ENCODE measurements around the gene ARPC2. TPM values are rescaled to one million over a fixed set of nuclear protein-coding genes. Genes with fewer than 3 reads are reported as not detected.
A peak's percentile ranks its signal among the peaks of the same experiment; 100 is the strongest.

The ARPC2 gene
- total RNA-seq, 1 experiment from 2014 or later, result 187 TPM

DNA sequence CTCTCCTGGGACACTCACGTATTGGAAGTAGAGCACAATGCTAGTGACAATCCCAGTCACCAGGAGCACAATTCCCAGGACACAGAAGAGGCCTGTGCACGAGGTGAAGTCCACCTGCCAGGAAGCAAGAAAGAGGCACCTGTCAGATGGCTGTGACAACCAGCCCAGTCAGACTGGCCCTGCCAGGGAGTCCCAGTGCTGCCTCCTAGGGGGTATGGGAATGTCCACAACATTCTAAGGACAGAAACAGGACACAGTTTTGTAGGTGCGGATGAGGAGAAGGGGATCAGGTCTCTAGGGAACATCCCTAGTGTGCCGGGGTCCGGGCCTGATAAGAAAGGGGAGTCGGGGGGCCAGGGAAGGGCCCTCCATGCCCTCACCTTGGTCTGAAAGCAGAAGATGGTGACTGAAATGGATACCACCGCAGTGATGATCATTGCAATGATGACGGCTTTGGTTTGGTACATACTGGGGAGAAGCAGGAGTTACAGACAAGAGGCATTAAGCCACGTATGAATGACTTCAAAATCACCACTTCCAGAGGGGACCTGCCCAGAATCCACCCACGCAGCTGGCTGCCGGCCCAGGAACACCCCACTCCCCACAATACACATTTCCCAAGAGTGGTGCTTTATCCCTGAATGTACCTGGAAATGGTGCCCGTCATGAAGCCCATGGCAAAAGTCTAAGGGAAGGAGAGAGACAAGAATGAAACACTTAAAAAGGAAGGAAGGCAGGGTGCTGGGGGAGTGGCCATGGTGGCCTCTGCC lies 60.2 kb downstream of the ARPC2 start:
- Histone ChIP-seq H3K27ac (ENCODE audit: low read depth, low read length) (no peak overlapping the region), H3K9me3 (ENCODE audit: control insufficient read depth in 1 of 2, insufficient read depth in 1 of 2, low read depth in 1 of 2, low read length in 2 of 2) (no peaks in the 10 kb centered on the region), H4K20me1 (ENCODE audit: insufficient read depth) (no peaks in the 10 kb centered on the region), H2AFZ (ENCODE audit: low read depth, low read length, poor library complexity, severe bottlenecking) (no peak overlapping the region), H3K4me3 (replicated peaks in 1 of 2; ENCODE audit: low read depth in 1 of 2, low read length in 2 of 2) (no peak overlapping the region), H3K9me2 (ENCODE audit: insufficient read depth) (no peaks in the 10 kb centered on the region), H3K36me3 (ENCODE audit: control insufficient read depth in 1 of 2, insufficient read depth in 2 of 2, low read length in 2 of 2) (peaks cover 40 to 52% of the 10 kb centered on the region in 2 experiments; a peak in 3 of 4 replicates), H3K9ac (ENCODE audit: low read length) (no peak overlapping the region), H3K27me3 (ENCODE audit: insufficient read depth, low read length) (no peaks in the 10 kb centered on the region), H3K4me2 (ENCODE audit: low read length) (no peak overlapping the region), H3K4me1 (ENCODE audit: control insufficient read depth in 1 of 2, insufficient read depth in 2 of 2, low read length in 2 of 2) (peaks cover 4 to 10% of the 10 kb centered on the region in 2 experiments; a peak in 2 of 4 replicates), H3K79me2 (ENCODE audit: insufficient read depth, low read length) (peaks cover 3% of the 10 kb centered on the region; the same call in 1 of the 2 replicates)
- intact Hi-C loops (cut with micrococcal nuclease), result no loop called here
- DNase-seq (ENCODE audit: low read depth, low spot score), result no peak
- ChIA-PET RAD21 (ENCODE audit: low non-redundant PET in 1 of 2, low total read pairs in 2 of 2, uncharacterized antibody in 2 of 2, unreplicated experiment in 2 of 2) (no interaction called here), CTCF (no interaction called here), POLR2A (no interaction called here)
- no TSS peak for BruUV-seq (replicated peaks)
- TF ChIP-seq, protein P1, sequence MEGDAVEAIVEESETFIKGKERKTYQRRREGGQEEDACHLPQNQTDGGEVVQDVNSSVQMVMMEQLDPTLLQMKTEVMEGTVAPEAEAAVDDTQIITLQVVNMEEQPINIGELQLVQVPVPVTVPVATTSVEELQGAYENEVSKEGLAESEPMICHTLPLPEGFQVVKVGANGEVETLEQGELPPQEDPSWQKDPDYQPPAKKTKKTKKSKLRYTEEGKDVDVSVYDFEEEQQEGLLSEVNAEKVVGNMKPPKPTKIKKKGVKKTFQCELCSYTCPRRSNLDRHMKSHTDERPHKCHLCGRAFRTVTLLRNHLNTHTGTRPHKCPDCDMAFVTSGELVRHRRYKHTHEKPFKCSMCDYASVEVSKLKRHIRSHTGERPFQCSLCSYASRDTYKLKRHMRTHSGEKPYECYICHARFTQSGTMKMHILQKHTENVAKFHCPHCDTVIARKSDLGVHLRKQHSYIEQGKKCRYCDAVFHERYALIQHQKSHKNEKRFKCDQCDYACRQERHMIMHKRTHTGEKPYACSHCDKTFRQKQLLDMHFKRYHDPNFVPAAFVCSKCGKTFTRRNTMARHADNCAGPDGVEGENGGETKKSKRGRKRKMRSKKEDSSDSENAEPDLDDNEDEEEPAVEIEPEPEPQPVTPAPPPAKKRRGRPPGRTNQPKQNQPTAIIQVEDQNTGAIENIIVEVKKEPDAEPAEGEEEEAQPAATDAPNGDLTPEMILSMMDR (IDR thresholded peaks at IDR 0.05 in 2 of 3, conservative IDR thresholded peaks at IDR 0.05 in 1 of 3; ENCODE audit: borderline replicate concordance in 1 of 3, insufficient read depth in 1 of 3, low read depth in 2 of 3, low read length in 2 of 3), result peak in 2 of 3 experiments; percentile 25 to 38; a peak in 2 of 6 replicates
- no peak for TF ChIP-seq ZNF274 (IDR thresholded peaks at IDR 0.05; ENCODE audit: low read depth, low read length)
- no peak for ATAC-seq

DNA sequence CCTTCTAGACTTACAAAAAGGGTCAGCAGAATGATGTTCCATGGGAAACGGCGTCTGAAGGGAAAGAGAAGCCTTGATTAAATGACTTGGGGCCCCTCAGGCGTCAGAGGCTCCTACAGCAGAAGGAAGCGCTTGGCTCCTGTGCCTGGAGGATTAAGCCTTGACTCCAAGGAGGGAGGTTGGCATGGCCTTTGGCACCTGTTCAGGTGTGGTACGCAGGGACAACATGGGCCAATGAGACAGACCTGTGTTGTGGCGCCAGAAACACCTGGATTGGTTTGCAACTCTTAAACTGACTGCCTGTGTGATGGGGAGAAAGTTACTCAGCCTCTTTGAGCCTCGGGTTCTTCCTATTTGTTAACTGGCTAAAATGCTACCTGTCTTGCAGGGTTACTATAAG lies 60.9 kb downstream of the ARPC2 start:
- ChIA-PET CTCF (no interaction called here), POLR2A (no interaction called here), RAD21 (ENCODE audit: low non-redundant PET in 1 of 2, low total read pairs in 2 of 2, uncharacterized antibody in 2 of 2, unreplicated experiment in 2 of 2) (no interaction called here)
- ATAC-seq, result no peak
- Histone ChIP-seq H3K9me3 (ENCODE audit: control insufficient read depth in 1 of 2, insufficient read depth in 1 of 2, low read depth in 1 of 2, low read length in 2 of 2) (no peaks in the 10 kb centered on the region), H2AFZ (ENCODE audit: low read depth, low read length, poor library complexity, severe bottlenecking) (no peak overlapping the region), H3K9ac (ENCODE audit: low read length) (no peak overlapping the region), H3K27me3 (ENCODE audit: insufficient read depth, low read length) (no peaks in the 10 kb centered on the region), H4K20me1 (ENCODE audit: insufficient read depth) (no peaks in the 10 kb centered on the region), H3K79me2 (ENCODE audit: insufficient read depth, low read length) (peaks cover 10% of the 10 kb centered on the region; the same call in 1 of the 2 replicates), H3K4me1 (ENCODE audit: control insufficient read depth in 1 of 2, insufficient read depth in 2 of 2, low read length in 2 of 2) (peaks cover 2 to 3% of the 10 kb centered on the region in 2 experiments; a peak in 2 of 4 replicates), H3K9me2 (ENCODE audit: insufficient read depth) (no peaks in the 10 kb centered on the region), H3K4me3 (replicated peaks in 1 of 2; ENCODE audit: low read depth in 1 of 2, low read length in 2 of 2) (no peak overlapping the region), H3K4me2 (ENCODE audit: low read length) (no peak overlapping the region), H3K27ac (ENCODE audit: low read depth, low read length) (no peak overlapping the region), H3K36me3 (ENCODE audit: control insufficient read depth in 1 of 2, insufficient read depth in 2 of 2, low read length in 2 of 2) (peaks cover 40 to 52% of the 10 kb centered on the region in 2 experiments; a peak in 3 of 4 replicates)
- no peak for DNase-seq (ENCODE audit: low read depth, low spot score)
- no TSS peak for BruUV-seq (replicated peaks)
- intact Hi-C loops (cut with micrococcal nuclease), result no loop called here
- TF ChIP-seq FOSL1 (IDR thresholded peaks at IDR 0.05; ENCODE audit: low read depth) (no peak), RAD21 (IDR thresholded peaks at IDR 0.05; ENCODE audit: low read depth) (no peak), EZH2 (IDR thresholded peaks at IDR 0.05) (no peak), POLR2A (IDR thresholded peaks at IDR 0.05; ENCODE audit: borderline replicate concordance, extremely low read depth, insufficient read depth, insufficient read length) (no peak), JUND (IDR thresholded peaks at IDR 0.05) (no peak), EZH2phosphoT487 (IDR thresholded peaks at IDR 0.05; ENCODE audit: borderline replicate concordance) (no peak), CBX3 (IDR thresholded peaks at IDR 0.05; ENCODE audit: low read depth) (no peak)
- TF ChIP-seq, protein P1 (IDR thresholded peaks at IDR 0.05 in 2 of 3, conservative IDR thresholded peaks at IDR 0.05 in 1 of 3; ENCODE audit: borderline replicate concordance in 1 of 3, insufficient read depth in 1 of 3, low read depth in 2 of 3, low read length in 2 of 3), result no peak

Measured in HCT116 (cell line).